Esophagus squamous epithelium (tissue), 4 donors: ENCODE results near the gene INPP5D.

ENCODE experiments used
- CTCF ChIP-seq, 6 experiments: fragments of 450-650 bp in 4 of 6; fragments of 200-600 bp in 2 of 6; sonication (generic) in 2 of 6; IDR thresholded peaks; one replicate each; pipeline ENCODE4 v1.5.1; 2016 to 2019; ENCODE audit warnings: antibody characterized with exemption in 6 of 6, mild to moderate bottlenecking in 4 of 6, moderate library complexity in 4 of 6
- POLR2A ChIP-seq, 4 donors: fragments of 450-650 bp; IDR thresholded peaks; one replicate each; pipeline ENCODE4 v1.6.1; 2017; ENCODE audit warnings: antibody characterized with exemption in 4 of 4, mild to moderate bottlenecking in 4 of 4, moderate library complexity in 3 of 4

- TF ChIP-seq POLR2A (IDR thresholded peaks at IDR 0.05), result no peak
- no peak for TF ChIP-seq CTCF (IDR thresholded peaks at IDR 0.05)
Measured at GRCh38 chr2:233112329-233112728, 52.2 kb downstream of the INPP5D start.
